ENCODE results near the gene XXYLT1. TPM values are rescaled to one million over a fixed set of nuclear protein-coding genes. Genes with fewer than 3 reads are reported as not detected.

The XXYLT1 gene
- total and polyA plus RNA-seq, 2 of the 8 experiments (the other 6 are each of a cell fraction or from before 2014, with no cell fraction given): 18.9 to 23.8 TPM

GRCh38 chr3:195255571-195256501 lies 15.1 kb downstream of the XXYLT1 start:
- ChIA-PET POLR2A (ENCODE audit: partially characterized antibody) (interaction anchor here (0.6 to 1.5 kb wide), 5 partner anchors 16 to 568 kb away, joined by 3 to 4 read pairs (median 4); partner anchors contain the start of gene XXYLT1), CTCF (ENCODE audit: partially characterized antibody) (interaction anchor here (0.7 to 3.3 kb wide), 21 partner anchors 12 to 583 kb away, joined by 3 to 13 read pairs (median 4); partner anchors contain the start of genes LSG1 and XXYLT1)
- H3K36me3 ChIP-seq (ENCODE audit: control insufficient read depth in 2 of 4, insufficient read depth in 4 of 4, low read length in 3 of 4): no peaks in the 10 kb centered on the region
- no peaks in the 10 kb centered on the region for H3K27me3 ChIP-seq (replicated peaks in 1 of 4; ENCODE audit: control insufficient read depth in 3 of 4, extremely low read depth in 1 of 4, insufficient read depth in 3 of 4, low read length in 3 of 4)
- peaks cover 7 to 45% (median 33%) of the 10 kb centered on the region in 4 experiments for H3K4me1 ChIP-seq (replicated peaks in 1 of 4; ENCODE audit: control insufficient read depth in 3 of 4, insufficient read depth in 4 of 4, low read length in 3 of 4)
- H2AFZ ChIP-seq (ENCODE audit: low read length): no peak overlapping the region
- H3K79me1 ChIP-seq (ENCODE audit: low read depth, low read length): peaks cover 29% of the 10 kb centered on the region
- 85% methylated on average over 22 of the region's 22 CpGs; no CpG with 5 or more reads in 1 of the 2 experiments for WGBS, 2 experiments (ENCODE audit: extremely low coverage in 1 of 2, insufficient coverage in 1 of 2, insufficient read length in 1 of 2, insufficient replicate concordance in 2 of 2, low coverage in 1 of 2, low lambda C conversion rate in 2 of 2, missing lambda C conversion rate in 1 of 2)
- peak overlapping the region; percentile 48; the same call in 1 of the 2 replicates for H4K8ac ChIP-seq (ENCODE audit: extremely low read depth, insufficient read depth, low read length)
- no peak overlapping the region for H3K56ac ChIP-seq (replicated peaks; ENCODE audit: insufficient read length, low read depth, low read length)
- H4K91ac ChIP-seq (replicated peaks; ENCODE audit: insufficient read length, low read length): peak overlapping the region; percentile 17
- no peak overlapping the region for H3K4me3 ChIP-seq (ENCODE audit: extremely low read depth in 1 of 4, insufficient read depth in 2 of 4, low read depth in 3 of 4, low read length in 4 of 4)
- H3K79me2 ChIP-seq (ENCODE audit: control insufficient read depth in 1 of 2, insufficient read depth in 2 of 2, low read length in 2 of 2): peaks cover 0 to 81% of the 10 kb centered on the region in 2 experiments; a peak in 3 of 4 replicates
- no peak for FAIRE-seq
- H4K5ac ChIP-seq (ENCODE audit: insufficient read length, low read depth, low read length): no peak overlapping the region
- H3K18ac ChIP-seq (ENCODE audit: extremely low read depth, low read length): no peak overlapping the region; the same call in none of the 2 replicates
- H3K27ac ChIP-seq (ENCODE audit: low read depth, low read length): no peak overlapping the region
- H4K20me1 ChIP-seq (replicated peaks in 1 of 2; ENCODE audit: control insufficient read depth in 1 of 2, insufficient read depth in 2 of 2, low read length in 2 of 2): peaks cover 13 to 24% of the 10 kb centered on the region in 2 experiments
- H3K4ac ChIP-seq (replicated peaks; ENCODE audit: insufficient read length, low read depth, low read length): peak overlapping the region; percentile 60
- no peak overlapping the region for H2BK15ac ChIP-seq (ENCODE audit: low read length)
- H3K9me3 ChIP-seq (ENCODE audit: insufficient read depth in 2 of 2, low read depth in 1 of 2, low read length in 1 of 2): no peaks in the 10 kb centered on the region
- DNase-seq (ENCODE audit: low read depth in 1 of 2, low spot score in 2 of 2): peak in 1 of 2 experiments; percentile 45
- H2BK5ac ChIP-seq (ENCODE audit: low read depth, low read length): no peak overlapping the region; the same call in 1 of the 2 replicates
- H2BK12ac ChIP-seq (ENCODE audit: low read depth, low read length): peak overlapping the region; percentile 60; the same call in 1 of the 2 replicates
- H3K4me2 ChIP-seq (ENCODE audit: insufficient read depth in 1 of 2, low read depth in 2 of 2, low read length in 2 of 2): no peak overlapping the region
- H3K23me2 ChIP-seq (ENCODE audit: low read depth, low read length): peaks cover 10% of the 10 kb centered on the region; the same call in 1 of the 2 replicates
- no peak overlapping the region for H2AK5ac ChIP-seq (ENCODE audit: low read depth, low read length)
- H2BK20ac ChIP-seq (ENCODE audit: low read length): no peak overlapping the region
- no peak overlapping the region for H3K9ac ChIP-seq (replicated peaks in 1 of 4; ENCODE audit: extremely low read depth in 1 of 4, low read depth in 3 of 4, low read length in 3 of 4)
- no peak overlapping the region for H2BK120ac ChIP-seq (replicated peaks; ENCODE audit: low read depth, low read length)
- H3K14ac ChIP-seq (ENCODE audit: insufficient read length): no peak overlapping the region
- H3K23ac ChIP-seq (ENCODE audit: insufficient read length): no peak overlapping the region
- TF ChIP-seq POLR2A (IDR thresholded peaks at IDR 0.05; ENCODE audit: control extremely low read depth in 1 of 2, low read depth in 2 of 2, low read length in 2 of 2): no peak
- TF ChIP-seq TAF7 (optimal IDR thresholded peaks at IDR 0.05; ENCODE audit: borderline replicate concordance, low read depth, low read length): no peak
- TF ChIP-seq TBP (IDR thresholded peaks at IDR 0.05; ENCODE audit: low read depth, low read length): no peak
- TF ChIP-seq POU5F1 (IDR thresholded peaks at IDR 0.05; ENCODE audit: low read depth, low read length): no peak
- TF ChIP-seq NRF1 (IDR thresholded peaks at IDR 0.05; ENCODE audit: low read depth, low read length): no peak
- TF ChIP-seq CHD2 (IDR thresholded peaks at IDR 0.05; ENCODE audit: low read length): no peak
- no peak for TF ChIP-seq ATF2 (IDR thresholded peaks at IDR 0.05; ENCODE audit: low read length)
- no peak for TF ChIP-seq BACH1 (IDR thresholded peaks at IDR 0.05; ENCODE audit: low read length)
- TF ChIP-seq CBX5 (IDR thresholded peaks at IDR 0.05; ENCODE audit: low read depth, low read length): no peak
- no peak for TF ChIP-seq SP4 (IDR thresholded peaks at IDR 0.05; ENCODE audit: low read length)
